ENCODE results near the gene ARTN. TPM values are rescaled to one million over a fixed set of nuclear protein-coding genes. Genes with fewer than 3 reads are reported as not detected.

ARTN gene
- 9.1 and 10.7 TPM in 2 replicates for total RNA-seq (2014; rRNA removed; shearing (Covaris generic))

- peak; percentile 54 for DNase-seq (ENCODE audit: low read depth)
Measured at GRCh38 chr1:43933386-43934100, at the start of gene ARTN. ARTN (plus strand) TSS chr1:43933801; CDS start chr1:43935657, 1,856 bp downstream.

DNA sequence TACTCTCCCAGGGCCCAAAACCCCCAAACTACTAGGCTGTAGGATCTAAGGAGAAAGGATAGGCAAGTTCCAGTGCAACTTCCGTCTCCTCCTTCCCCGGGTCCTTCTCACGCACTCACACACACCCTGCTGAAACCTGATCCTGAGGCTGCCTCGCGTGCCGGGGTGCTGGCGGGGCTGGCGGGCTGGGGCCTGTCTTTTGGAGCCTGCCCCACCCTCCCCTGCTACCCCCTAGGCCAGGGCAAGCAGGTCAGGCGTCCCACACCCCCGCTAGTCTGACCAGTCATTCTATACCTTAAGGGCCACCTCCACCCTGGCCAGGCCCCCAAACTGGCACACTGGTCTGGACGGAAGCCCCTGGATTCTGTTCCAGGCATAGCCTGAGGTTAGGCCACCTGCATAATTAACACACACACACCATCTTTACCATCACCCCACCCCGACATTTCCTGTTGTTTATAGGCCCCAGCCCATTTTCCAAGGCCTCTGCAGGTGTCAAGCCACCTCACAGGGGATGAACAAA lies 48.3 kb upstream of the ARTN start:
- DNase-seq (ENCODE audit: low read depth), result no peak

DNA sequence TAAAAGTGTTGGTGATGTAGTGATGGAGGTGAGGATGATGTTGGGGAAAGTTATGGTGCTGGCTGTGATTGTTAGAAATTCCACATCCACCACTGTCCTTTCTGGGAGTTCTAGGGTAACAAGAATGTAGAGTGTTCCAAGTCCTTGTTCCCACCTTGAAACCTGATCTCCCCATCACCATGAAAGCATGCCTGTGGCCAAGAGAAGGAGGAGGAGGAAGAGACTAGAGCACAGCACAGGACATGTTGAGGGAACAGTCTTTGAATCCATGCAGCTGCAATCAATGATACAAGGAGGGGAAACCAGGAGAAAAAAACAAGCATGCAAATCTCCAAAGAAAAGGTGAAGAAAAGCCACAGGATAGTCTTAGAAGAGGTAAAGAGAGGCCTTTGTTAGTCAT lies 45.9 kb upstream of the ARTN start:
- DNase-seq (ENCODE audit: low read depth), result no peak

DNA sequence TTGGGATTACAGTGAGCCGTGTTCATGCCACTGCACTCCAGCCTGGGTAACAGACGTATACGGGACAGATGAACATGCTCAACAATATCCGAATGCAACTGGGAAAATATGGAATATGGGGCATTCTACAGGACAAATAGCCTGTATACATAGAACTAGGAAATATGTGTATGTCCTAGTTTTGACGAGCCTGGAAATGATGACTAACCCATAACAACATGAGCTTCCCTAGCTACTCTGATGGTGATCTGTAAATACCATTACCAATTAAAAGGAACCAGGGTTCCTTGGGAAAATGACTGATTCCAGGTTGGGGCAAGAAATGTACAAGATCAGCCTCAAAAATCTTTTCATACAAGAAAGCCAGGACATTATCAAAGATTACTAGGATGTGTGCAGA lies 42.8 kb upstream of the ARTN start:
- no peak for DNase-seq (ENCODE audit: low read depth)

- DNase-seq (ENCODE audit: low read depth), result no peak
Measured at GRCh38 chr1:43893006-43893405, 40.6 kb upstream of the ARTN start.

GRCh38 chr1:43898981-43899380 lies 34.6 kb upstream of the ARTN start:
- DNase-seq (ENCODE audit: low read depth), result no peak

DNA sequence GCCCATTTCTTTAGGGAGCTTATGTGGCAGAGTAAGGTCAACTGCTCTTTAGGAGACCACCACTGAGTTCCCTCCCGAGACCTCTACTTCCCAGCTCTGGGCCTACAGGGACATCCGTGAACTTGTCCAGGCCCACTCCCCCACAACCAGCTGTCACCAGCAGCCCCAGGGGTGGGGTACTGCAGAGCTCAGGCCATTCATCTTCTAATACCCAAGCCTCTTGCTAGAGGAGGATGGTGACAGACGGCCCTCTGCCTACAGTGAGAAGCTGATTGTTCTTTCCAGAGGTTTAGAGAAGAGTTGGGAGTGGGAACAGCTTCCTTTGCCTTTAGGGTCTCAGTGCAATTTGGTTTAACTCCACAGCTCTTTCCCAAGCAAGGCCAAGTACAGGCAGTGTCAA lies 33.2 kb upstream of the ARTN start:
- no peak for DNase-seq (ENCODE audit: low read depth)

- DNase-seq (ENCODE audit: low read depth), result peak; percentile 13
Measured at GRCh38 chr1:43901196-43901961, 32.2 kb upstream of the ARTN start.

- no peak for DNase-seq (ENCODE audit: low read depth)
Measured at GRCh38 chr1:43902058-43902831, 31.4 kb upstream of the ARTN start.

GRCh38 chr1:43904660-43905551 lies 28.7 kb upstream of the ARTN start:
- DNase-seq (ENCODE audit: low read depth), result no peak

GRCh38 chr1:43908226-43908625 lies 25.4 kb upstream of the ARTN start:
- DNase-seq (ENCODE audit: low read depth), result no peak

- DNase-seq (ENCODE audit: low read depth), result no peak
Measured at GRCh38 chr1:43908858-43909257, 24.7 kb upstream of the ARTN start.

GRCh38 chr1:43910343-43910742 lies 23.3 kb upstream of the ARTN start:
- DNase-seq (ENCODE audit: low read depth), result no peak

DNA sequence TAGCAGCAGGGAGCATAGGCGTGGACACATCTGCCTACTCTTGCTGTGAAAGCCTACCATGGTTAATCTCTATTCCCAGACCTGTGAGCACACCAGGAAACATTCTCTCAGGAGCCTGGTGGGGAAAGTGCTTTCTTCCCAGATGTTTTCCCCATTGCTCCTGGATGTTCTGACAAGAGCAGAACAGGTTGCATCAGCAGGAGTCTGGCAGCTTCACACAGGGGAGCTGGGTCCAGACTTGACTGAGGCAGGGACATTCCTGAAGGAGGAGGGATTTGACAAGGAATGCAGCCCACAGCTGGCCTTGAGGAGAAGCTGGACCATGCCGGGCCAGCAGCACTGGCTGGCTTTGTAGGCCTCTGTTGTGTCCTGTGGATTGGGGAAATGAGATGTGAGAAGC lies 21.0 kb upstream of the ARTN start:
- no peak for DNase-seq (ENCODE audit: low read depth)

- no peak for DNase-seq (ENCODE audit: low read depth)
Measured at GRCh38 chr1:43913051-43913501, 20.5 kb upstream of the ARTN start.

GRCh38 chr1:43913666-43914360 lies 19.8 kb upstream of the ARTN start:
- DNase-seq (ENCODE audit: low read depth), result no peak

GRCh38 chr1:43914576-43915525 lies 18.8 kb upstream of the ARTN start:
- DNase-seq (ENCODE audit: low read depth), result no peak

- DNase-seq (ENCODE audit: low read depth), result no peak
Measured at GRCh38 chr1:43919906-43920305, 13.7 kb upstream of the ARTN start.

DNA sequence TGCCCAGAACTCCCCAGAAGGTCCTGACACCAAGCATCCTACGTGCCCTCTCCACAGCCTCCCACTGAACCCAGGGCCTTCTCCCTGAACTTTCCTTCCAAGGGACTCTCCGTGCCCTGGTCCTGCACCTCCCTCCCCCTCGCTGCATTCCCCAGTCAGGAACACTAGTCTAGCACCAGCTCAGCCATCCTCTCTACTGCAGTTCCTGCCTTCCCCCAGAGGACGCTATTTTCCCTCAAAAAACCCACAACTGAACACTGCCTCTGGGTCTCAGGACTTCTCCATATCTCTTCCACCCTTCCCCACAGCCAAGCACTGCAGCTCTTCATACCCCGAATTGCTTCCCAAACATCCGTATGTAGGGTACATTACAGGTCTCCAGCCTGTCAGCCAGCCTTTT lies 12.6 kb upstream of the ARTN start:
- DNase-seq (ENCODE audit: low read depth), result no peak
